Islet of Langerhans (tissue), 1 donor: ENCODE measurements around the gene TEX14.

Experiments
- FAIRE-seq: peaks from one replicate; lab custom pipeline; 2011; peaks lifted over from hg19 to GRCh38; lab: Jason Lieb, UNC

Gene TEX14, protein sequence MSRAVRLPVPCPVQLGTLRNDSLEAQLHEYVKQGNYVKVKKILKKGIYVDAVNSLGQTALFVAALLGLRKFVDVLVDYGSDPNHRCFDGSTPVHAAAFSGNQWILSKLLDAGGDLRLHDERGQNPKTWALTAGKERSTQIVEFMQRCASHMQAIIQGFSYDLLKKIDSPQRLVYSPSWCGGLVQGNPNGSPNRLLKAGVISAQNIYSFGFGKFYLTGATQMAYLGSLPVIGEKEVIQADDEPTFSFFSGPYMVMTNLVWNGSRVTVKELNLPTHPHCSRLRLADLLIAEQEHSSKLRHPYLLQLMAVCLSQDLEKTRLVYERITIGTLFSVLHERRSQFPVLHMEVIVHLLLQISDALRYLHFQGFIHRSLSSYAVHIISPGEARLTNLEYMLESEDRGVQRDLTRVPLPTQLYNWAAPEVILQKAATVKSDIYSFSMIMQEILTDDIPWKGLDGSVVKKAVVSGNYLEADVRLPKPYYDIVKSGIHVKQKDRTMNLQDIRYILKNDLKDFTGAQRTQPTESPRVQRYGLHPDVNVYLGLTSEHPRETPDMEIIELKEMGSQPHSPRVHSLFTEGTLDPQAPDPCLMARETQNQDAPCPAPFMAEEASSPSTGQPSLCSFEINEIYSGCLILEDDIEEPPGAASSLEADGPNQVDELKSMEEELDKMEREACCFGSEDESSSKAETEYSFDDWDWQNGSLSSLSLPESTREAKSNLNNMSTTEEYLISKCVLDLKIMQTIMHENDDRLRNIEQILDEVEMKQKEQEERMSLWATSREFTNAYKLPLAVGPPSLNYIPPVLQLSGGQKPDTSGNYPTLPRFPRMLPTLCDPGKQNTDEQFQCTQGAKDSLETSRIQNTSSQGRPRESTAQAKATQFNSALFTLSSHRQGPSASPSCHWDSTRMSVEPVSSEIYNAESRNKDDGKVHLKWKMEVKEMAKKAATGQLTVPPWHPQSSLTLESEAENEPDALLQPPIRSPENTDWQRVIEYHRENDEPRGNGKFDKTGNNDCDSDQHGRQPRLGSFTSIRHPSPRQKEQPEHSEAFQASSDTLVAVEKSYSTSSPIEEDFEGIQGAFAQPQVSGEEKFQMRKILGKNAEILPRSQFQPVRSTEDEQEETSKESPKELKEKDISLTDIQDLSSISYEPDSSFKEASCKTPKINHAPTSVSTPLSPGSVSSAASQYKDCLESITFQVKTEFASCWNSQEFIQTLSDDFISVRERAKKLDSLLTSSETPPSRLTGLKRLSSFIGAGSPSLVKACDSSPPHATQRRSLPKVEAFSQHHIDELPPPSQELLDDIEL (N-terminal part only)

DNA sequence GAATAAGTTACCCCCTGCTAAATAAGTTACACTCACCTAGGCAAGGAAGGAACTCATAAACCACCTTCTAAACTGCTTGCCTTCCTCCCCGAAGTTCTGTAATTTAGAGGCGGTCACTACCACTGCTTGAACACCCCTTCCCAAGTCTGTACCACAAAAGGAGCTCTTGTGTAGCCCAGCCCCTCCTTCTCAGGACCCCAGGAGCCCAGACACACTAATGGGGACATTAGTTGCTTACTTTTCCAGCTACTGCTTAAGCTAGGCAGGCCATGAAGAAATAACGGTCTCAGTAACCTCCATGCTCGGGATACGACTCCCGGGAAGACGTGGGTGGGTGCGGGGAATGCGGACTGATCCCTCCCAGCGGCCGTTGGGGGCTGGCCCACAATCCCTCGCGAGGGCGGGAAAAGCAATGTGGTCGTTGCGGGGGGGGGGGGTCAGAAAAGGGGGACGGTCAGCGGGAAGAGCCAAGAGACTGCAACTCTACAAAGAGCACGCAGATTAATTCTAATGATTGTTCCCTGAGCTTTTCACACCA is at the start of gene TEX14:
Gene TEX14 (minus strand): TSS at position 345 of the 538 bp plus-strand sequence. CDS start 40,044 bp downstream, outside the sequence.
- no peak for FAIRE-seq

DNA sequence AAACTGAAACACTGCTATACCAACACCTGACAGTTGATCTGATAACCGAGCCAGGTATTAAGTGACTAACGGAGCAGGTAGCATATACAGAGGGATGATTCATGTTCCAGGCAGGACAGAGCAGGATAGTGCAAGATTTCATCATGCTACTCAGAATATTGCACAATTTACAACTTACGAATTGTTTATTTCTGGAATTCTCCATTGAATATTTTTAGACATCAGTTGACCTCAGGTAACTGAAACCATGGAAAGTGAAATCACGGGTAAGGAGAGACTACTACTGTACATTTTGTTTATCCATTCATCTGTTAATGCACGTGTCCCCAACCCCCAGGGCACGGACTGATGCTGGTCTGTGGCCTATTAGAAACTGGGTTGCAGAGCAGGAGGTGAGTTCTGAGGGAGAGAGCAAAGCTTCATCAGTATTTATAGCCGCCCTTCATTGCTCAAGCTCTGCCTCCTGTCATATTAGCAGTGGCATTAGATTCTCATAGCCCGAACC is 49.3 kb upstream of the TEX14 start:
- no peak for FAIRE-seq

DNA sequence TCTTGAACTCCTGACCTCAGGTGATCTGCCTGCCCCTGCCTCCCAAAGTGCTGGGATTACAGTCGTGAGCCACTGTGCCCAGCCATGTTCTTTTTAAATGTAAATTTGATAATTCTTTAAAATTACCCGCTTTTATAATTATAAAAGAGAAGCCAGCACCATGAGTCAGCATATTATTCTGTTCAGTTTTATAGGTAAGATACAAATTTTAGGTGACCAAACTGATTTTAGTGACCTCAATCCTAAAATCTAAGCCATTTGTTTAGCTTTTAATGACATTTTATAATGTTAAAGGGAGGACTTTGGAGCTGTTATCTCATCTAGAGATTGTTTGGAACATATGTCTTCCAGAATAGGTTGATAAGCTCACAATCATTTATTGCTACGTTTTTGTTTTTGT is 43.0 kb upstream of the TEX14 start:
- FAIRE-seq = no peak

DNA sequence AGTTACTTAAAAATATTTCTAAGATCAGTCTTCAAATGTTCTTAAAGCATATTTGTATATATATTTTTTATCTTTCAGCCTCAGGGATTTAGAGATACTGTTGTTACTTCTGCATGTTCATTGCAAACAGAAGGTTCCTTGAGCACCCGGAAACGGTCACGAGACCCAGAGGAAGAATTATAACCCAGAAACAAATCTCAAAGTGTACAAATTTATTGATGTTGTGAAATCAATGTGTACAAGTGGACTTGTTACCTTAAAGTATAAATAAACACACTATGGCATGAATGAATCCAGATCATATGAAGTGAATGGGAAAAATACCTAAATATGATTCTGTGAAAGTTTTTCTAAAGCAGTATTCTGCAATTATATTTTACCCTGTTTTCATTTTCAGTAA is 42.2 kb upstream of the TEX14 start:
- FAIRE-seq = no peak

DNA sequence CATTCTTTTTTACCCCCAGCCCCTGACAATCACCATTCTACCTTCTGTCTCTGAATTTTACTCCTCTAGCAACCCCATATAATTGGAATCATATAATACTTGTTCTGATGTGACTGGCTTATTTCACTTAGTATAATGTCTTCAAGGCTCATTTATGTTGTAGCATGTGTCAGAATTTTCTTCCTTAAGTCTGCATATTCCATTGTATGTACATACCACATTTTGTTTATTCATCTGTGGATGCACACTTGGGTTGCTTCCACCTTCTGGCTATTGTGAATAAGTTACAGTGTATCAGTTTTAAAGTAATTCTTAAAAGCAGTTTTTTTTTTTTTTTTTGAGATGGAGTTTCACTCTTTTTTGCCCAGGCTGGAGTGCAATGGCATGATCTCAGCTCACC is 39.1 kb upstream of the TEX14 start:
- FAIRE-seq = no peak

DNA sequence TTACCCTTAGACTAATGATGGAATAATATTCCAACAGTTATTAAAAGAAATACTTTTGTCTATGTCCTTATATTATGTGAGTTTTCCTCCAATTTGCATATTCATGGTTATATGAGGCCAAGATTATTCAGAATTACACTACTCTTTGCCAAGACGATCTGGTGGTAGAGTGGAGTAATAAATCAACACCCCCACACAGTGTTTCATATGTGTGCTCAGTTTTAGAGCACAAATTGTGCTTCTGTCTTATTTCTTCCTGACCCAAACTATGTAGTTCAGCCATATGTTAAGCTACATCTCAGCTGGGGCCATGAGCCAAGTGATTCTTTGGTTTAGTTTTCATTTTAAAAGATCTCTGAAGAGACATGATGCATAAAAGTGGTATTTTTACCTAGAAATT is 37.0 kb upstream of the TEX14 start:
- FAIRE-seq = no peak

DNA sequence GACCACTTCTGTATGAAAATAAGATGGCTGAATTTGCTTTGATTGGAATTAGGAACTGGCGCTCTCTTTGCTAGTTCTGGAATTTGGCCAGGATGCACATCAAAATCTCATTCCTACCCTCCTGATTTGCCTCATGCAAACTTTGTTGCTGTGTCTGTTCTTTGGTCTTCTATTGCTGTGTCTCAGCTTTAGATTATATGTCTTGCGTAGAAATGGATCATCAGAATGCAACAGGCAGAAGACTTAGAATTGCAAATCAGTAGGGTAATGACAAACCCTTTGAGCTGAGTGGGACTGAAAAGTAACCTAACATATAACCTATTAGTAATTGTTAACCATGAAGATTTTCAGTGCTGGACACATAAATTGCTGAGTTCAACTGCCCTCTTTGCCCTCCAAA is 30.9 kb upstream of the TEX14 start:
- no peak for FAIRE-seq

DNA sequence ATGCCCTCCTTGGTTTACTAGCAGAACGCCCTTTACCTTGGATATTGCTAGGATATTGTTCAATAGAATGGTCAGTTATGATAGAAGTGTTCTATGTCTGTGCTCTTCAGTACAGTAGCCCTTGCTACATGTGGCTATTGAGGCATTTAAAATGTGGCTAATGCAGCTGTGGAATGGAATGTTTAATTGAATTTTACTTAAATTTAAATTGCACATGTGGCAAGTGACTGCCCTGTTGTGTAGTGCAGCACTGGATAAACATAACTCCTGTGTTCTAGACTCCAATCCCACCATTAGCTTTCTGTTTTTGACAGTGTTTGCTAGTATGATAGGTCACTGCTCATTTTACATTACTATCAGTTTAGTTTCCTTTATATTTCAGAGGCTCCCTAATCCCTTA is 30.4 kb upstream of the TEX14 start:
- no peak for FAIRE-seq

DNA sequence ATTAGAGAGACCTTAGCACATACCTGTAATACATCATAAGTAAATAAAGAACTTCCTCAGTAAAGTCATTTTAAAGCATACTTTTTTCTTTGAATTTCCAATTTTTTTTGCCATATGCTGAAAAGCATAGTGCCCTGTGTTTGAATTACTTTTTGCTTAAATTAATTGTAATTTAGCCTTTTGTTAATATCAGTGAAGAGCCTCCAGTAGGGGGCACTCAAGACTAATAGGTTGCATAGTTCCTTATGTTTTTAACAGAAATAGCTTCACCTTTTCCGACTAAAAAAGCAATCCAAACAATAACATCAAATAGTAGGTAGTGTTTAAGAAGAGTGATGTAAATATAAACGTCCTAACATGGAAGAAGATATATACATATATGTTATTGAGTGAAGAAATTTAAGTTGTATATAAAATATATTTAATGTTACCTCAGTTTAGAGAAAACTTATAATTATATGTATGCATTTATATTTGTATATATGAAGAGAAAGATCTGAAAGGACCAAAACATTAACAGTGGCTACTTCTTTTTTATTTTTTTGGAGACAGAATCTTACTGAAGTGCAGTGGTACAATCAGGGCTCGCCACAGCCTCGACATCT is 19.2 kb upstream of the TEX14 start:
- peak; percentile 77 for FAIRE-seq

DNA sequence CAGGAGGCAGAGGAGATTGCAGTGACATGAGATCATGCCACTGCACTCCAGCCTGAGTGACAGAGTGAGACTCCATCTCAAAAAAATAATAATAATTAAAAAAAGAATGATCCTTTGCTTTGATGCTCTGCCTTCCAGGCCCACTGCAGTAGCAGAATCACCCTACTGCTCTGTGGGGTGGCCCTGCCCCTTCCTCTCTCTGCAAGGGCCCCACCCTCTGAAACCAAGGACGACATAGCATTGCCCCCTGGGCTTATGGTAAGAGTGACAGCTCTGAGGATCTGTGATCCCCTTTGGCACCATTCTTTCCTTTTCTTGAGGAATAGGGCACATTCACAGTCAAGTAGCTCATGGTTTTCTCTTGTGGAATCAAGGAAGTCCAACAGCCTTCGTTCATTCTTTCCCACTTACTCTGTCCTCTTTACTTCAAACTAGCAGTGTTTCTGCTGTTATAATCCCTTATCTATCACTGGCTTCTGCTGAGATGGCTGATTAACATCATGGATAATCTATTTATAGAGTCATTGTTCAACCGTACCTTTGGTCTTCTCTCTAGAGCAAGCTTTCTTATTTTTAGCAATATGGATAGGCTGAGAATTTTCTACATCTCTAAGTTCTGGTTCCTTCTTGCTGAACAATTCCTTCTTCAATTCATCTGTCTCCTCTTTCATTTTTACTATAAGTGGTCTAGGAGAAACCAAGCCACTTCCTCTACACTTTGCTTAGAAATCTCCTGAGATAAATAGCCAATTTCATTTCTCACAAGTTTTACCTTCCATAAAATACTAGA is 14.7 kb upstream of the TEX14 start:
- no peak for FAIRE-seq

DNA sequence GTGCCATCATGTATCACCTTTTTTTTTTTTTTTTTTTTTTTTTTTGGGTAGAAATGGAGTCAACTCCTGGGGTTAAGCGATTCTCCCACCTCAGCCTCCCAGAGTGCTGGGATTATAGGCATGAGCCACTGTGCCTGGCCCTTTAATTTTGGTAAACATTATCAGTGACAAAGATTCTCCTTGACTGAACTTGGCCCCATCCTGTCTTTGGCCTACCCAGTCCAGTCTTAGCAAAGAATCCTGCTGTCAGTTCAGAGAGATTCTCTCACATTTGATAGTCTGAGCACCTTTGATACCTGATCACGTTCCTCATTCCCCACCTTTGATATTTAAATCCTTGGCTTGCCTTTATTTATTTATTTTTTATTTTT is 12.1 kb upstream of the TEX14 start:
- FAIRE-seq = no peak

DNA sequence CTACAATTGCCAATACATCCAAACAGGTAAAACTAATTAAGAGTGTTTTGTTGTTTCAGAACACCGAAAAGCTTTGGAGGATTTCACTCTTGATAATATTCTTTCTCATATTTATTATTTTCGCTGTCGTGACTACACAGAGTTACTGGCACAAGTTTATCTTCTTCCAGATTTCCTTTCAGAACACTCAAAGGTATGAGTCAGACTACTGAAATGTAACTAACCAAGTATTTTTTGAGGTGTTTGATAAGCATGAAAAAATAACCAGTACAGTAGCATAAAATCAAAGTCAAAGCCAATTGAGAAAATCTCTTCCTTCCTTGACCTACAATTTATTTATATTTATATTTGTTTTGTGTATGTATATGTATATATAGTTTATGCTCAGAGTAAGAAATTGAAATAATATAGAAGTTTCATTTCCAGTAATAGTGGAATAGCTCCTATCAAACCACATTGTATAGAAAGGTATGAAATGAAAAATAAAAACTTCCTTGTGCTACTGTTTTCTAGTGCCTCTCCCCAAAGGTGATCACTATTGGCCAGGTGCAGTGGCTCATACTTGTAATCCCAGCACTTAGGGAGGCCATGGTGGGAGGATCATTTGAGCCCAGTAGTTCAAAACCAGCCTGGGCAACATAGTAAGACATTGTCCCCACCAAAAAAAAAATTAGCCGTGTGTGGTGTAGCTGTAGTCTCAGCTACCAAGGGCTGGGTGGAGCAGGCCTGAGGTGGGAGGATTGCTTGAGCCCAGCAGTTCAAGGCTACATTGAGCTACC is 11.5 kb upstream of the TEX14 start:
- FAIRE-seq = no peak

DNA sequence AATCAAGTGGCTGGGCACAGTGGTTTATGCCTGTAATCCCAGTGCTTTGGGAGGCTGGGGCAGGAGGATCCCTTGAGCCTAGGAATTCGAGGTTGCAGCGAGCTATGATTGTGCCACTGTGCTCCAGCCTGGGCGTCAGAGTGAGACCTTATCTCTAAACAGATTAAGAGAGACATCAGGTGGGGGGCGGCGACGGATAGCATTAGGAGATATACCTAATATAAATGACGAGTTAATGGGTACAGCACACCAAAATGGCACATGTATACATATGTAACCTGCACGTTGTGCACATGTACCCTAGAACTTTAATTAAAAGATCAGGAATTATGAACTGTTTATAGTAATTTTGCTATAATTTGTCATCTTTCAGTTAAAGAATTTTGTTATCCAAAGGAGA is 10.9 kb upstream of the TEX14 start:
- FAIRE-seq = no peak

DNA sequence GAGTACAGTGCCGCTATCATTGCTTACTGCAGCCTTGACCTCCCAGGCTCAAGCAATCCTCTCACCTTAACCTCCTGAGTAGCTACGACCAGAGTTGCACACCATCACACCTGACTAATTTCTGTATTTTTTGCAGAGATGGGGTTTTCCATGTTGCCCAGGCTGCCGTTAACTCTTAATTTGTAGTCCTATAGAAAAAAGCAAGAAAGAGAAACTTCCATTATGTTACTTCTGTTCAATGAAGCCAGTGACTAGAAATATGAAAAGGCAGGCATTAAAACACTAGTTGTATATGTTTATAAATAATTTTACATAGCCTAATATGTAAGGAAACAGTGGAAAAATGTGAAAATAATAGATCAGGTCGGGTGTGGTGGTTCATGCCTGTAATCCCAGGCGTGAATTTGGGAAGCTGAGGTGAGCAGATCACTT is 10.2 kb upstream of the TEX14 start:
- FAIRE-seq = no peak

DNA sequence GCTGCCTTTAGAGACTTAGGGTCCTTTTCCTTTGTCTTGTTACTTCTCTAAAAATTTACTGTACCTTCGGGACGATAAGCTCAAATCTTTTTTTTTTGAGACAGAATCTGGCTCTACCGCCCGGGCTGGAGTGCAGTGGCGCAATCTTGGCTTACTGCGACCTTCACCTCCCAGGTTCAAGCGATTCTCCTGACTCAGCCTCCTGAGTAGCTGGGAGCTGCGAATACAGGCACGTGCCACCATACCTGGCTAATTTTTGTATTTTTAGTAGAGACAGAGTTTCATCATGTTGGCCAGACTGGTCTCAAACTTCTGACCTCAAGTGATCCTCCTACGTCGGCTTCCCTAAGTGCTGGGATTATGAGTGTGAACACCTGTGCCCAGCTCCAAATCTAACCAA is 7.9 kb upstream of the TEX14 start:
- FAIRE-seq = no peak

DNA sequence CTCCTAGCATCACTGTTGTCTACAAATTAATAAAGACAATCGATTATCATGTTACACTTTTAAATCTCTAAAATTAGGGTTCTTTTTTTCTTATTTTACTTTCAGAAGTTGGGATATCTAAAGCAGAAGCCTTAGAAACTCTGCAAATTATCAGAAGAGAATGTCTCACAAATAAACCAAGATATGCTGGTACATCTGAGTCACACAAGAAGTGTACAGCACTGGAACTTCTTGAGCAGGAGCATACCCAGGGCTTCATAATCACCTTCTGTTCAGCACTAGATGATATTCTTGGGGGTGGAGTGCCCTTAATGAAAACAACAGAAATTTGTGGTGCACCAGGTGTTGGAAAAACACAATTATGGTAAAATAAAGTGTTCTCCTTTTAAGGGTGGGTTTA is 3.0 kb upstream of the TEX14 start:
- no peak for FAIRE-seq

DNA sequence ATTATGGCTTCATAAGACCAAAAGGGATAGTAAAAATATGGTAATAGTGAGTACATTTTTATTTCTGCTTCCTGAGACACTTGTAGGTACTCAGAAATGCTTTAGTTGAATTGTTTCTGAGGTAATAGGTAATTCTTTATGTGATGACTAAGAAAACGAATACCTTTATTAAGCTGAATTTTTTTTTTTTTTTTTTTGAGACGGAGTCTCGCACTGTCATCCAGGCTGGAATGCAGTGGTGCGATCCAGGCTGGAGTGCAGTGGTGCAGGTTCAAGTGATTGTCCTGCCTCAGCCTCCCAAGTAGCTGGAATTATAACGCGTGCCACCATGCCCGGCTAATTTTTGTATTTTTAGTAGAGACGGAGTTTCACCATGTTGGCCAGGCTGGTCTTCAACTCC is 2.5 kb upstream of the TEX14 start:
- FAIRE-seq = no peak

DNA sequence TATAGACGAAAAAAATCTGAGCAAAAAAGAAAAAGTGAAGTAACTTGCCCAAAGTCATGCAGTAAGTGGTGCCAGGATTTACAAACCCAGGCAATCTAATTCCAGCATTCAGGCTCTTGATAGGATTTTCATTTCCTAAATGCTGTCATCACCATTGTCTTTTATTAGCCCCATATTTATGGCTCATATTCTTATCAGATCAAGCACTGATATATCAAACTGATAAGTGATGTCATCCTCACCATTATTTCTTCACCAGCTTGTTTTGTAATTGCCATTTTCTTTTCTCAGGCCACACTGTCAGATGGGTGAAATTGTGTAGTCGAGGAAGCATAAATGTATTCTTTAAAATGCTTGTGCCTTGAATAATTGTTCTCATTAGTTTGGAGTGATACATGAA is 1.9 kb upstream of the TEX14 start:
- no peak for FAIRE-seq

DNA sequence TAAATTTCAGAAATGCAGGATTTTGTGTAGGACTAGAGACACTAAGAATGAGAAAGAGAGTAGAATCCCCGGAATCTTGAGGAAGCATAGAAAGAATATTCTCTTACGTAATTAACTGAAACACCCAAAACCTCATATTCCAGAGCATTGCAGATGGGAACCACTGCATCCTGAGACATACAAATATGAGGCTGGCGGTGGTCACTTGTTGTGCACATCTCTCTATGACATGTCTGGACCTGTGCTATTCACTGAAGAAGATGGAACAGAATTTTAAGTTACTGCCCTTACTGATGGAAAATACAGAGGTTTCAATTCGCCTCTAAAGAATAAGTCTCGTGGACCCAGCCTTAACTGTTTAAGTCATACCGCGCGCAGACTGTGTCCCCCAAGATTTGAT is 1.4 kb upstream of the TEX14 start:
- FAIRE-seq = no peak
